ENCODE measurements around the gene FOXO1. TPM values are rescaled to one million over a fixed set of nuclear protein-coding genes. Genes with fewer than 3 reads are reported as not detected.

Gene FOXO1
- total and polyA plus RNA-seq, 2 of the 13 experiments (the other 11 are each of a cell fraction or from before 2014, with no cell fraction given) = 8.1 to 13.1 TPM

- TF ChIP-seq KIAA2018 (CRISPR knock-in tag; IDR thresholded peaks at IDR 0.05; ENCODE audit: borderline replicate concordance) = no peak
- TF ChIP-seq ZNF280B (CRISPR knock-in tag; IDR thresholded peaks at IDR 0.05; ENCODE audit: borderline replicate concordance) = no peak
- no peak for TF ChIP-seq ZBTB21 (CRISPR knock-in tag; IDR thresholded peaks at IDR 0.05)
- no peak for TF ChIP-seq SCMH1 (CRISPR knock-in tag; IDR thresholded peaks at IDR 0.05; ENCODE audit: borderline replicate concordance)
- TF ChIP-seq ZXDC (CRISPR knock-in tag; IDR thresholded peaks at IDR 0.05) = no peak
- TF ChIP-seq MXD4 (CRISPR knock-in tag; IDR thresholded peaks at IDR 0.05) = no peak
- TF ChIP-seq ZKSCAN8 (CRISPR knock-in tag; IDR thresholded peaks at IDR 0.05; ENCODE audit: borderline replicate concordance) = no peak
- TF ChIP-seq RAD21 (CRISPR knock-in tag; IDR thresholded peaks at IDR 0.05) = no peak
- no peak for TF ChIP-seq RAD51 (IDR thresholded peaks at IDR 0.05; ENCODE audit: borderline replicate concordance)
- TF ChIP-seq CHD2 (IDR thresholded peaks at IDR 0.05; ENCODE audit: low read depth, low read length) = no peak
- no peak for TF ChIP-seq ZNF589 (CRISPR knock-in tag; conservative IDR thresholded peaks at IDR 0.05)
- no peak for TF ChIP-seq ZNF891 (CRISPR knock-in tag; IDR thresholded peaks at IDR 0.05)
- TF ChIP-seq ZNF251 (CRISPR knock-in tag; IDR thresholded peaks at IDR 0.05) = no peak
- TF ChIP-seq BCL3 (CRISPR knock-in tag; IDR thresholded peaks at IDR 0.05) = no peak
- TF ChIP-seq ZNF616 (CRISPR knock-in tag; IDR thresholded peaks at IDR 0.05; ENCODE audit: low read depth) = no peak
These were observed 126.0 kb downstream of the FOXO1 start (continued) for GRCh38 chr13:40540328-40541044.
